ENCODE measurements around the gene SHC1. TPM values are rescaled to one million over a fixed set of nuclear protein-coding genes. Genes with fewer than 3 reads are reported as not detected.

The SHC1 gene
- polyA plus RNA-seq, 1 of the 3 experiments (the other 2 are of a cell fraction), result 338 TPM

DNA sequence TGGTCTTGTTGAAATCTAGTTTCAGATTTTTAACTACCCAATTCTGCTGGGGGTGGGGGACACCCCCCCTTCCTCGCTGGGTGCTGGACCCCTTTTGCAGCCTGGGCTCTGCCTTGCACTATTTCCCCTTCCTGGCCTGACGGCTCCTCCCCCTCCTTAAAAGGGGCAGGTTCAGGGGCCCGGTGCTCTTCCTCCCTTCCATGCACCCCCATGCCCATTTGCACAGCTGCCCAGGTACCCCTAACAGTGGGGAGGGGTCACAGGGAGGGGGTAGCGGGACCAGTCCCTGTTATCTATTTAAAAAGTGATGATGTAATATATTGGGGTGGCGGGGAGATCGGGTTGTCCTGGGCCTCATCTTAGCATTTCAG is 47.4 kb upstream of the SHC1 start:
- peaks cover 6% of the 10 kb centered on the region for H3F3A ChIP-seq (replicated peaks; ENCODE audit: insufficient read depth)
- H3K9me3 ChIP-seq, result no peaks in the 10 kb centered on the region
- no peak overlapping the region for H3K4me2 ChIP-seq
- no peak for TF ChIP-seq JUND (IDR thresholded peaks at IDR 0.05)
- TF ChIP-seq FOXJ3 (CRISPR knock-in tag; IDR thresholded peaks at IDR 0.05), result no peak
- TF ChIP-seq RXRA (IDR thresholded peaks at IDR 0.05; ENCODE audit: borderline replicate concordance, low read depth), result no peak
- TF ChIP-seq, protein P1, sequence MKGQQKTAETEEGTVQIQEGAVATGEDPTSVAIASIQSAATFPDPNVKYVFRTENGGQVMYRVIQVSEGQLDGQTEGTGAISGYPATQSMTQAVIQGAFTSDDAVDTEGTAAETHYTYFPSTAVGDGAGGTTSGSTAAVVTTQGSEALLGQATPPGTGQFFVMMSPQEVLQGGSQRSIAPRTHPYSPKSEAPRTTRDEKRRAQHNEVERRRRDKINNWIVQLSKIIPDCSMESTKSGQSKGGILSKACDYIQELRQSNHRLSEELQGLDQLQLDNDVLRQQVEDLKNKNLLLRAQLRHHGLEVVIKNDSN (IDR thresholded peaks at IDR 0.05; ENCODE audit: borderline replicate concordance, low read depth), result no peak
- TF ChIP-seq MEF2A (IDR thresholded peaks at IDR 0.05; ENCODE audit: borderline replicate concordance, low read depth), result no peak
- no peak for TF ChIP-seq SMC3 (IDR thresholded peaks at IDR 0.05; ENCODE audit: low read depth, low read length)
- no peak for TF ChIP-seq FOSL2 (IDR thresholded peaks at IDR 0.05; ENCODE audit: borderline replicate concordance, low read depth)
- no peak for TF ChIP-seq NRF1 (IDR thresholded peaks at IDR 0.05; ENCODE audit: low read depth, low read length)
- TF ChIP-seq, protein P2, sequence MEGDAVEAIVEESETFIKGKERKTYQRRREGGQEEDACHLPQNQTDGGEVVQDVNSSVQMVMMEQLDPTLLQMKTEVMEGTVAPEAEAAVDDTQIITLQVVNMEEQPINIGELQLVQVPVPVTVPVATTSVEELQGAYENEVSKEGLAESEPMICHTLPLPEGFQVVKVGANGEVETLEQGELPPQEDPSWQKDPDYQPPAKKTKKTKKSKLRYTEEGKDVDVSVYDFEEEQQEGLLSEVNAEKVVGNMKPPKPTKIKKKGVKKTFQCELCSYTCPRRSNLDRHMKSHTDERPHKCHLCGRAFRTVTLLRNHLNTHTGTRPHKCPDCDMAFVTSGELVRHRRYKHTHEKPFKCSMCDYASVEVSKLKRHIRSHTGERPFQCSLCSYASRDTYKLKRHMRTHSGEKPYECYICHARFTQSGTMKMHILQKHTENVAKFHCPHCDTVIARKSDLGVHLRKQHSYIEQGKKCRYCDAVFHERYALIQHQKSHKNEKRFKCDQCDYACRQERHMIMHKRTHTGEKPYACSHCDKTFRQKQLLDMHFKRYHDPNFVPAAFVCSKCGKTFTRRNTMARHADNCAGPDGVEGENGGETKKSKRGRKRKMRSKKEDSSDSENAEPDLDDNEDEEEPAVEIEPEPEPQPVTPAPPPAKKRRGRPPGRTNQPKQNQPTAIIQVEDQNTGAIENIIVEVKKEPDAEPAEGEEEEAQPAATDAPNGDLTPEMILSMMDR (IDR thresholded peaks at IDR 0.05), result no peak
- TF ChIP-seq RFX5 (IDR thresholded peaks at IDR 0.05; ENCODE audit: low read length), result no peak
- TF ChIP-seq, protein P3, sequence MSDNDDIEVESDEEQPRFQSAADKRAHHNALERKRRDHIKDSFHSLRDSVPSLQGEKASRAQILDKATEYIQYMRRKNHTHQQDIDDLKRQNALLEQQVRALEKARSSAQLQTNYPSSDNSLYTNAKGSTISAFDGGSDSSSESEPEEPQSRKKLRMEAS (IDR thresholded peaks at IDR 0.05; ENCODE audit: low read depth), result no peak
- no peak for TF ChIP-seq NFIC (IDR thresholded peaks at IDR 0.05; ENCODE audit: borderline replicate concordance)
- TF ChIP-seq, protein P4, sequence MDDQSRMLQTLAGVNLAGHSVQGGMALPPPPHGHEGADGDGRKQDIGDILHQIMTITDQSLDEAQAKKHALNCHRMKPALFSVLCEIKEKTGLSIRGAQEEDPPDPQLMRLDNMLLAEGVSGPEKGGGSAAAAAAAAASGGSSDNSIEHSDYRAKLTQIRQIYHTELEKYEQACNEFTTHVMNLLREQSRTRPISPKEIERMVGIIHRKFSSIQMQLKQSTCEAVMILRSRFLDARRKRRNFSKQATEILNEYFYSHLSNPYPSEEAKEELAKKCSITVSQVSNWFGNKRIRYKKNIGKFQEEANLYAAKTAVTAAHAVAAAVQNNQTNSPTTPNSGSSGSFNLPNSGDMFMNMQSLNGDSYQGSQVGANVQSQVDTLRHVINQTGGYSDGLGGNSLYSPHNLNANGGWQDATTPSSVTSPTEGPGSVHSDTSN (IDR thresholded peaks at IDR 0.05), result no peak
- TF ChIP-seq, protein P5, sequence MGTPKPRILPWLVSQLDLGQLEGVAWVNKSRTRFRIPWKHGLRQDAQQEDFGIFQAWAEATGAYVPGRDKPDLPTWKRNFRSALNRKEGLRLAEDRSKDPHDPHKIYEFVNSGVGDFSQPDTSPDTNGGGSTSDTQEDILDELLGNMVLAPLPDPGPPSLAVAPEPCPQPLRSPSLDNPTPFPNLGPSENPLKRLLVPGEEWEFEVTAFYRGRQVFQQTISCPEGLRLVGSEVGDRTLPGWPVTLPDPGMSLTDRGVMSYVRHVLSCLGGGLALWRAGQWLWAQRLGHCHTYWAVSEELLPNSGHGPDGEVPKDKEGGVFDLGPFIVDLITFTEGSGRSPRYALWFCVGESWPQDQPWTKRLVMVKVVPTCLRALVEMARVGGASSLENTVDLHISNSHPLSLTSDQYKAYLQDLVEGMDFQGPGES (IDR thresholded peaks at IDR 0.05; ENCODE audit: low read depth, low read length), result no peak
- no peak for TF ChIP-seq GATA2 (CRISPR knock-in tag; IDR thresholded peaks at IDR 0.05)
- TF ChIP-seq, protein P6, sequence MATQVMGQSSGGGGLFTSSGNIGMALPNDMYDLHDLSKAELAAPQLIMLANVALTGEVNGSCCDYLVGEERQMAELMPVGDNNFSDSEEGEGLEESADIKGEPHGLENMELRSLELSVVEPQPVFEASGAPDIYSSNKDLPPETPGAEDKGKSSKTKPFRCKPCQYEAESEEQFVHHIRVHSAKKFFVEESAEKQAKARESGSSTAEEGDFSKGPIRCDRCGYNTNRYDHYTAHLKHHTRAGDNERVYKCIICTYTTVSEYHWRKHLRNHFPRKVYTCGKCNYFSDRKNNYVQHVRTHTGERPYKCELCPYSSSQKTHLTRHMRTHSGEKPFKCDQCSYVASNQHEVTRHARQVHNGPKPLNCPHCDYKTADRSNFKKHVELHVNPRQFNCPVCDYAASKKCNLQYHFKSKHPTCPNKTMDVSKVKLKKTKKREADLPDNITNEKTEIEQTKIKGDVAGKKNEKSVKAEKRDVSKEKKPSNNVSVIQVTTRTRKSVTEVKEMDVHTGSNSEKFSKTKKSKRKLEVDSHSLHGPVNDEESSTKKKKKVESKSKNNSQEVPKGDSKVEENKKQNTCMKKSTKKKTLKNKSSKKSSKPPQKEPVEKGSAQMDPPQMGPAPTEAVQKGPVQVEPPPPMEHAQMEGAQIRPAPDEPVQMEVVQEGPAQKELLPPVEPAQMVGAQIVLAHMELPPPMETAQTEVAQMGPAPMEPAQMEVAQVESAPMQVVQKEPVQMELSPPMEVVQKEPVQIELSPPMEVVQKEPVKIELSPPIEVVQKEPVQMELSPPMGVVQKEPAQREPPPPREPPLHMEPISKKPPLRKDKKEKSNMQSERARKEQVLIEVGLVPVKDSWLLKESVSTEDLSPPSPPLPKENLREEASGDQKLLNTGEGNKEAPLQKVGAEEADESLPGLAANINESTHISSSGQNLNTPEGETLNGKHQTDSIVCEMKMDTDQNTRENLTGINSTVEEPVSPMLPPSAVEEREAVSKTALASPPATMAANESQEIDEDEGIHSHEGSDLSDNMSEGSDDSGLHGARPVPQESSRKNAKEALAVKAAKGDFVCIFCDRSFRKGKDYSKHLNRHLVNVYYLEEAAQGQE (IDR thresholded peaks at IDR 0.05; ENCODE audit: low read depth, low read length), result no peak
- no peak for TF ChIP-seq GABPA (IDR thresholded peaks at IDR 0.05; ENCODE audit: low read depth)
- TF ChIP-seq SIN3A (IDR thresholded peaks at IDR 0.05; ENCODE audit: borderline replicate concordance, low read depth, low read length), result no peak
- no peak for TF ChIP-seq TAF1 (IDR thresholded peaks at IDR 0.05; ENCODE audit: borderline replicate concordance, low read depth, low read length)
- H3K9me2 ChIP-seq, result no peaks in the 10 kb centered on the region
- no peak overlapping the region for H3K9ac ChIP-seq
- no peaks in the 10 kb centered on the region for H3K27me3 ChIP-seq (ENCODE audit: insufficient read depth)
- DNase-seq, result no peak
- H2AFZ ChIP-seq (ENCODE audit: low read depth), result no peak overlapping the region
- H3K79me2 ChIP-seq (ENCODE audit: insufficient read depth), result no peaks in the 10 kb centered on the region
- H3K27ac ChIP-seq (ENCODE audit: low read depth in 2 of 2, low read length in 1 of 2), result no peak overlapping the region
- H3K36me3 ChIP-seq (replicated peaks in 1 of 2; ENCODE audit: control insufficient read depth in 1 of 2, insufficient read depth in 2 of 2, low read length in 1 of 2), result peaks cover 0 to 22% of the 10 kb centered on the region in 2 experiments
- no peaks in the 10 kb centered on the region for H4K20me1 ChIP-seq (ENCODE audit: insufficient read depth)
- 72% methylated on average over 4 of the region's 6 CpGs for WGBS (ENCODE audit: low lambda C conversion rate)
- H3K4me3 ChIP-seq (ENCODE audit: low read depth in 2 of 2, low read length in 1 of 2), result no peak overlapping the region
- POLR2A ChIA-PET, result interaction anchor here (0.6 to 0.9 kb wide), 3 partner anchors 14 to 62 kb away, joined by 3 to 4 read pairs (median 3); partner anchors contain the start of genes PBXIP1 and PYGO2
- peaks cover 0 to 8% of the 10 kb centered on the region in 2 experiments; a peak in 1 of 4 replicates for H3K4me1 ChIP-seq (ENCODE audit: control insufficient read depth in 1 of 2, insufficient read depth in 2 of 2, low read depth in 1 of 2, low read length in 1 of 2)
- CTCF ChIA-PET, result interaction anchor here (0.6 to 9.3 kb wide), 40 partner anchors 8 to 462 kb away, joined by 3 to 149 read pairs (median 8); partner anchors contain the start of genes ADAM15, CKS1B, DCST1 and DCST2

Measured in SK-N-SH (cell line).